H1 (cell line): Measurements from ENCODE around the gene ZNF750. TPM values are rescaled to one million over a fixed set of nuclear protein-coding genes. Genes with fewer than 3 reads are reported as not detected.

Experiments
- CTCF ChIA-PET: fragments of 300-600 bp; sonication (Branson Sonifier 250); formaldehyde crosslinking; loops from one replicate; lab custom pipeline; 2021; ENCODE audit not compliant: partially characterized antibody; lab: Charles Lee
- POLR2A ChIA-PET: fragments of 300-600 bp; sonication (Branson Sonifier 250); formaldehyde crosslinking; loops from one replicate; lab custom pipeline; 2021; ENCODE audit warnings: inconsistent platforms; ENCODE audit not compliant: partially characterized antibody; lab: Charles Lee
- DNase-seq, 2 experiments: peaks; one replicate each; pipeline versions ENCODE4 v3.0.0 to v3.0.0-alpha.2; 2010 to 2022; ENCODE audit warnings: low spot score in 2 of 2, low read depth in 1 of 2, mixed read lengths in 1 of 2
- FAIRE-seq: peaks from 2 replicates; lab custom pipeline; 2011; peaks lifted over from hg19 to GRCh38; lab: Jason Lieb, UNC
- H2AFZ ChIP-seq: 2 replicates; pipeline ENCODE4 v1.8.1; 2012; ENCODE audit warnings: low read length, inconsistent platforms
- H2AK5ac ChIP-seq: 2 replicates; pipeline ENCODE4 v1.6.1; 2013; ENCODE audit warnings: low read depth, low read length
- H2BK120ac ChIP-seq: replicated peaks from 2 replicates; pipeline ENCODE3; 2013; ENCODE audit warnings: low read depth, low read length, inconsistent platforms
- H2BK12ac ChIP-seq: 2 replicates; pipeline ENCODE4 v1.6.1; 2013; ENCODE audit warnings: low read depth, low read length
- H2BK15ac ChIP-seq: 2 replicates; pipeline ENCODE4 v1.6.1; 2013; ENCODE audit warnings: low read length
- H2BK20ac ChIP-seq: 2 replicates; pipeline ENCODE4 v1.6.1; 2013; ENCODE audit warnings: low read length
- H2BK5ac ChIP-seq: 2 replicates; pipeline ENCODE4 v1.6.1; 2013; ENCODE audit warnings: low read depth, low read length
- H3K14ac ChIP-seq: 2 replicates; pipeline ENCODE4 v1.6.1; 2013; ENCODE audit warnings: inconsistent platforms; ENCODE audit not compliant: insufficient read length
- H3K18ac ChIP-seq: 2 replicates; pipeline ENCODE4 v1.6.1; 2013; ENCODE audit warnings: low read length; ENCODE audit errors: extremely low read depth
- H3K23ac ChIP-seq: 2 replicates; pipeline ENCODE4 v1.6.1; 2013; ENCODE audit warnings: inconsistent platforms; ENCODE audit not compliant: insufficient read length
- H3K23me2 ChIP-seq: 2 replicates; pipeline ENCODE4 v1.6.1; 2013; ENCODE audit warnings: low read depth, low read length
- H3K27ac ChIP-seq: 2 replicates; pipeline ENCODE4 v1.6.1; 2011; ENCODE audit warnings: low read depth, low read length, inconsistent platforms
- H3K27me3 ChIP-seq, 4 experiments: replicated peaks in 1 of 4; 1 replicate in 1 of 4; 2 replicates in 3 of 4; pipeline versions ENCODE4 v1.6.1 to v1.8.1; 2011 to 2013; ENCODE audit warnings: low read length in 3 of 4, mild to moderate bottlenecking in 3 of 4, inconsistent platforms in 2 of 4, mixed read lengths in 2 of 4, moderate library complexity in 1 of 4; ENCODE audit not compliant: control insufficient read depth in 3 of 4, insufficient read depth in 3 of 4; ENCODE audit errors: extremely low read depth in 1 of 4
- H3K36me3 ChIP-seq, 4 experiments: 2 replicates each; pipeline versions ENCODE4 v1.6.1 to v1.8.1; 2011 to 2013; ENCODE audit warnings: mild to moderate bottlenecking in 4 of 4, low read length in 3 of 4, moderate library complexity in 2 of 4, control low read depth in 1 of 4, inconsistent platforms in 1 of 4; ENCODE audit not compliant: insufficient read depth in 4 of 4, control insufficient read depth in 2 of 4
- H3K4ac ChIP-seq: replicated peaks from 2 replicates; pipeline ENCODE3; 2013; ENCODE audit warnings: low read length, low read depth, mixed read lengths, inconsistent platforms; ENCODE audit not compliant: insufficient read length
- H3K4me1 ChIP-seq, 4 experiments: replicated peaks in 1 of 4; 1 replicate in 1 of 4; 2 replicates in 3 of 4; pipeline versions ENCODE4 v1.6.1 to v1.8.1; 2011 to 2013; ENCODE audit warnings: low read length in 3 of 4, inconsistent platforms in 2 of 4, mixed read lengths in 1 of 4; ENCODE audit not compliant: insufficient read depth in 4 of 4, control insufficient read depth in 3 of 4
- H3K4me2 ChIP-seq, 2 experiments: 2 replicates each; pipeline versions ENCODE4 v1.6.1 to v1.8.1; 2011 to 2013; ENCODE audit warnings: low read depth in 2 of 2, low read length in 2 of 2, control low read depth in 1 of 2, inconsistent platforms in 1 of 2, mild to moderate bottlenecking in 1 of 2; ENCODE audit not compliant: insufficient read depth in 1 of 2
- H3K4me3 ChIP-seq, 4 experiments: fragments of 200-600, 300-600 bp in 1 of 4; sonication (generic), shearing (Covaris generic), sonication (Bioruptor Twin) in 1 of 4; 2 replicates each; pipeline versions ENCODE4 v1.5.1 to v1.8.1; 2011 to 2016; ENCODE audit warnings: low read length in 4 of 4, low read depth in 3 of 4, control low read depth in 2 of 4, inconsistent platforms in 2 of 4, mild to moderate bottlenecking in 2 of 4, mixed read lengths in 1 of 4, moderate library complexity in 1 of 4; ENCODE audit not compliant: insufficient read depth in 2 of 4; ENCODE audit errors: extremely low read depth in 1 of 4
- H3K56ac ChIP-seq: replicated peaks from 2 replicates; pipeline ENCODE3; 2013; ENCODE audit warnings: low read depth, mild to moderate bottlenecking, mixed read lengths, low read length, inconsistent platforms; ENCODE audit not compliant: insufficient read length
- H3K79me1 ChIP-seq: 2 replicates; pipeline ENCODE4 v1.6.1; 2013; ENCODE audit warnings: low read depth, low read length, control low read depth
- H3K79me2 ChIP-seq, 2 experiments: 2 replicates each; pipeline versions ENCODE4 v1.6.1 to v1.8.1; 2012 to 2013; ENCODE audit warnings: low read length in 2 of 2, mild to moderate bottlenecking in 2 of 2, inconsistent platforms in 1 of 2; ENCODE audit not compliant: insufficient read depth in 2 of 2, control insufficient read depth in 1 of 2
- H3K9ac ChIP-seq, 4 experiments: replicated peaks in 1 of 4; 1 replicate in 1 of 4; 2 replicates in 3 of 4; pipeline versions ENCODE4 v1.6.1 to v1.8.1; 2011 to 2013; ENCODE audit warnings: low read depth in 3 of 4, low read length in 3 of 4, control low read depth in 2 of 4, mild to moderate bottlenecking in 2 of 4, moderate library complexity in 2 of 4, inconsistent platforms in 1 of 4; ENCODE audit errors: extremely low read depth in 1 of 4
- H3K9me3 ChIP-seq, 2 experiments: 2 replicates each; pipeline versions ENCODE4 v1.6.1 to v1.8.1; 2012 to 2013; ENCODE audit warnings: mild to moderate bottlenecking in 2 of 2, moderate library complexity in 2 of 2, control low read depth in 1 of 2, inconsistent platforms in 1 of 2, low read depth in 1 of 2, low read length in 1 of 2, mixed read lengths in 1 of 2; ENCODE audit not compliant: insufficient read depth in 2 of 2
- H4K20me1 ChIP-seq, 2 experiments: replicated peaks in 1 of 2; 2 replicates each; pipeline versions ENCODE3 to v1.8.1; 2011 to 2013; ENCODE audit warnings: inconsistent platforms in 2 of 2, low read length in 2 of 2, mild to moderate bottlenecking in 1 of 2; ENCODE audit not compliant: insufficient read depth in 2 of 2, control insufficient read depth in 1 of 2
- H4K5ac ChIP-seq: 2 replicates; pipeline ENCODE4 v1.6.1; 2013; ENCODE audit warnings: low read length, low read depth, mixed read lengths, inconsistent platforms; ENCODE audit not compliant: insufficient read length
- H4K8ac ChIP-seq: 2 replicates; pipeline ENCODE4 v1.8.0; 2013; ENCODE audit warnings: mild to moderate bottlenecking, moderate library complexity, low read length, inconsistent platforms; ENCODE audit not compliant: insufficient read depth; ENCODE audit errors: extremely low read depth
- H4K91ac ChIP-seq: replicated peaks from 2 replicates; pipeline ENCODE3; 2013; ENCODE audit warnings: low read length, mixed read lengths, inconsistent platforms; ENCODE audit not compliant: insufficient read length
- FOSL1 ChIP-seq: IDR thresholded peaks from 2 replicates; pipeline ENCODE4 v1.6.1; 2011; ENCODE audit warnings: mild to moderate bottlenecking, low read depth, low read length, moderate library complexity; ENCODE audit not compliant: insufficient read depth
- JUN ChIP-seq: IDR thresholded peaks from 2 replicates; pipeline ENCODE4 v1.6.1; 2011; ENCODE audit warnings: low read depth, mild to moderate bottlenecking, improper control_type of control experiment, low read length
- WGBS, 2 experiments: shearing (Covaris generic) in 1 of 2; methylation state at CpG; one replicate each; pipeline versions ENCODE4 v1.1.6 to v1.1.7; 2013 to 2015; ENCODE audit warnings: low lambda C conversion rate in 2 of 2, mixed read lengths in 2 of 2, inconsistent platforms in 1 of 2, low coverage in 1 of 2, missing lambda C conversion rate in 1 of 2; ENCODE audit not compliant: insufficient replicate concordance in 2 of 2, insufficient coverage in 1 of 2, insufficient read length in 1 of 2; ENCODE audit errors: extremely low coverage in 1 of 2, missing lambda C conversion rate in 1 of 2; 5-methylcytosine and 5-hydroxymethylcytosine counted together
- polyA plus RNA-seq, 7 experiments: library from polyadenylated mRNA; depleted of rRNA in 3 of 7; stranded (reverse) in 5 of 7; unstranded in 2 of 7; fragments of >200 nt in 5 of 7; fragments of 200-250 nt in 2 of 7; gene quantifications; 1 replicate in 5 of 7; 2 replicates in 1 of 7; 4 replicates in 1 of 7; pipeline versions ENCODE4 v1.2.1 to v1.2.3, GENCODE V29; 2011 to 2013; ENCODE audit warnings: missing spikeins in 2 of 7, mixed read lengths in 2 of 7
- total RNA-seq: library from RNA; stranded (reverse); fragmentation: NEBNext Ultra II Directional; extraction: Animal tissue kit (Norgen Biotek cat#: 25700); gene quantifications from 2 replicates; pipeline ENCODE4 v1.2.1, GENCODE V29; 2021

The ZNF750 gene
- total and polyA plus RNA-seq, 2 of the 8 experiments (the other 6 are each of a cell fraction or from before 2014, with no cell fraction given): not detected

DNA sequence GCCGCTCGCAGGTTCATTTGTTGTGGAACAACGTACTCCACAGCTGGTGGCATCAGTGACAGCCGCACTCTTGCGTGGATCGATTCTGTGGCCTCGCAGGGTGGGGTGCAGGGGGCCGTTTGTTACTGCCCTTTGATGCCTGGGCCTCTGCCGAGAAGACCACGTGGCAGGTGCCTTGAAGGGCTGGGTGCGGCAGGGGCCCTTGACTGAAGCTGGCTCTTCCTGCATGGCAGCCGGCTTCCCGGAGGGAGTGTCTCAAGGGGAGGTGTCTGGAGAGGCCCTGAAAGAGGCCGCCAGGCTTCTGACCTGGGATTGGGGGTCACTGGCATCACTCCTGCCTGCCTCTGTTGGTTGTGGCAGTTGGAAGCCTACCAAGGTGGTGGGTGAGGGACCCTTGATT, 44.2 kb downstream of the ZNF750 start:
- Histone ChIP-seq H2AK5ac (no peak overlapping the region), H3K4ac (no peak overlapping the region), H3K56ac (no peak overlapping the region), H3K18ac (no peak overlapping the region), H3K23ac (no peak overlapping the region), H3K23me2 (no peaks in the 10 kb centered on the region), H2BK15ac (no peak overlapping the region), H2BK12ac (no peak overlapping the region), H3K79me1 (peaks cover 22% of the 10 kb centered on the region; the same call in 1 of the 2 replicates), H2BK120ac (no peak overlapping the region), H3K4me1 (no peaks in the 10 kb centered on the region), H3K79me2 (peaks cover 0 to 31% of the 10 kb centered on the region in 2 experiments; a peak in 2 of 4 replicates), H3K4me3 (no peak overlapping the region), H4K20me1 (peaks cover 6% of the 10 kb centered on the region in 2 experiments), H3K36me3 (peaks cover 2 to 28% (median 15%) of the 10 kb centered on the region in 4 experiments; a peak in 6 of 8 replicates), H4K8ac (no peak overlapping the region), H2BK20ac (no peak overlapping the region), H3K4me2 (no peak overlapping the region), H2AFZ (no peak overlapping the region), H3K14ac (no peak overlapping the region), H3K9me3 (peaks cover 7% of the 10 kb centered on the region in 2 experiments), H4K5ac (no peak overlapping the region), H3K27ac (no peak overlapping the region), H2BK5ac (no peak overlapping the region; the same call in 1 of the 2 replicates), H3K27me3 (no peaks in the 10 kb centered on the region), H4K91ac (no peak overlapping the region), H3K9ac (no peak overlapping the region)
- POLR2A ChIA-PET: no interaction called here
- FAIRE-seq (no peak), DNase-seq (no peak)
- CTCF ChIA-PET: interaction anchor here (1.1 to 2.1 kb wide), 2 partner anchors 10 to 14 kb away, joined by 3 to 10 read pairs; no protein-coding TSS in a partner anchor
- WGBS, 2 experiments: 91% methylated on average over 14 of the region's 14 CpGs; no CpG with 5 or more reads in 1 of the 2 experiments
- no peak for TF ChIP-seq JUN
- no peak for TF ChIP-seq FOSL1
